Activated B cell treated with CpG ODN at 0.5 μM for 24 hours (primary cell): ENCODE results near the gene GAGE12E. TPM values are rescaled to one million over a fixed set of nuclear protein-coding genes. Genes with fewer than 3 reads are reported as not detected.

Experiments used
- total RNA-seq: library from RNA; stranded (reverse); gene quantifications from 2 replicates; pipeline ENCODE4 v1.2.3, GENCODE V29; 2022

Gene GAGE12E
- total RNA-seq, 1 donor from 2014 or later: not detected

Other genes starting within 250 kb of the GAGE12E start
- gene GAGE10, start 247.6 kb upstream of the GAGE12E start, total RNA-seq: not detected in 2 replicates
- gene GAGE12J, start 229.3 kb upstream of the GAGE12E start, total RNA-seq: not detected in 2 replicates
- gene GAGE13, start 219.7 kb upstream of the GAGE12E start, total RNA-seq: not detected in 2 replicates
- gene GAGE12C, start 19.1 kb upstream of the GAGE12E start, total RNA-seq: not detected in 2 replicates
- not detected in 2 replicates for gene GAGE12D, start 9.6 kb upstream of the GAGE12E start, total RNA-seq
- gene GAGE12F, start 9.6 kb downstream of the GAGE12E start, total RNA-seq: not detected in 2 replicates
- not detected in 2 replicates for gene GAGE12G, start 19.1 kb downstream of the GAGE12E start, total RNA-seq
- gene GAGE12H, start 28.7 kb downstream of the GAGE12E start, total RNA-seq: not detected in 2 replicates
- not detected in 2 replicates for gene GAGE2A, start 38.2 kb downstream of the GAGE12E start, total RNA-seq
- not detected in 2 replicates for gene GAGE1, start 47.7 kb downstream of the GAGE12E start, total RNA-seq
- not detected in 2 replicates for gene PAGE1, start 144.7 kb downstream of the GAGE12E start, total RNA-seq